Measurements from ENCODE around the gene HK3.

The HK3 gene

GRCh38 chr5:176861276-176861675 is 37.9 kb downstream of the HK3 start:
- TF ChIP-seq, protein P1, sequence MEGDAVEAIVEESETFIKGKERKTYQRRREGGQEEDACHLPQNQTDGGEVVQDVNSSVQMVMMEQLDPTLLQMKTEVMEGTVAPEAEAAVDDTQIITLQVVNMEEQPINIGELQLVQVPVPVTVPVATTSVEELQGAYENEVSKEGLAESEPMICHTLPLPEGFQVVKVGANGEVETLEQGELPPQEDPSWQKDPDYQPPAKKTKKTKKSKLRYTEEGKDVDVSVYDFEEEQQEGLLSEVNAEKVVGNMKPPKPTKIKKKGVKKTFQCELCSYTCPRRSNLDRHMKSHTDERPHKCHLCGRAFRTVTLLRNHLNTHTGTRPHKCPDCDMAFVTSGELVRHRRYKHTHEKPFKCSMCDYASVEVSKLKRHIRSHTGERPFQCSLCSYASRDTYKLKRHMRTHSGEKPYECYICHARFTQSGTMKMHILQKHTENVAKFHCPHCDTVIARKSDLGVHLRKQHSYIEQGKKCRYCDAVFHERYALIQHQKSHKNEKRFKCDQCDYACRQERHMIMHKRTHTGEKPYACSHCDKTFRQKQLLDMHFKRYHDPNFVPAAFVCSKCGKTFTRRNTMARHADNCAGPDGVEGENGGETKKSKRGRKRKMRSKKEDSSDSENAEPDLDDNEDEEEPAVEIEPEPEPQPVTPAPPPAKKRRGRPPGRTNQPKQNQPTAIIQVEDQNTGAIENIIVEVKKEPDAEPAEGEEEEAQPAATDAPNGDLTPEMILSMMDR (IDR thresholded peaks at IDR 0.05), result no peak

- TF ChIP-seq, protein P1 (IDR thresholded peaks at IDR 0.05), result no peak
Observed at GRCh38 chr5:176860381-176860780, 38.8 kb downstream of the HK3 start.

- TF ChIP-seq, protein P1 (IDR thresholded peaks at IDR 0.05), result no peak
Observed at GRCh38 chr5:176859916-176860315, 39.2 kb downstream of the HK3 start.

DNA sequence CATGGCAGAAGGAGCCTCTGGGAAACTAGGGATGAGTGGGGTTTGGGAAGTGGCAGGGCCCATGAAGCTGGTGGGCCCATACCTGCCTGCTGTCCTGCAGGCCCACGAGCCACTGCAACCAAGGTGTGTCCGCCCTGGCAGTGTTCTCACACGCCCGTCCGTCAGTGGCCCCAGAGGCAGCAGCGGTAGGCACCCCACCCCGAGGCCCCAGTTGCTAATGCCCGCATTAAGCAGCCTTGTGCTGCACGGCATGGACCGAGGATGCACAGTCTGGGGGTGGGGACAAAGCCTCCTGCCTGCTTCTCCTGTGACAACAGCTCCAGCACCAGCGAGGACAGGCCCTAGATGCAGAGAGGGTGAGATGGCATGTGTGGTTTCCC is 41.3 kb downstream of the HK3 start:
- TF ChIP-seq, protein P1 (IDR thresholded peaks at IDR 0.05), result no peak

GRCh38 chr5:176857216-176857893 is 41.8 kb downstream of the HK3 start:
- TF ChIP-seq, protein P1 (IDR thresholded peaks at IDR 0.05), result no peak

GRCh38 chr5:176856746-176857145 is 42.4 kb downstream of the HK3 start:
- TF ChIP-seq, protein P1 (IDR thresholded peaks at IDR 0.05), result no peak

GRCh38 chr5:176855598-176855997 is 43.5 kb downstream of the HK3 start:
- TF ChIP-seq, protein P1 (IDR thresholded peaks at IDR 0.05), result no peak

GRCh38 chr5:176854164-176854563 is 45.0 kb downstream of the HK3 start:
- TF ChIP-seq, protein P1 (IDR thresholded peaks at IDR 0.05), result no peak
